GM18909 (cell line): ENCODE results near the gene DCC.

Source experiments
- ATAC-seq: cut with Tn5 transposase; IDR thresholded peaks from one replicate; pipeline ENCODE4 v1.9.1; 2021; ENCODE audit warnings: mild to moderate bottlenecking; ENCODE audit not compliant: unreplicated experiment, poor library complexity

The DCC gene

DNA sequence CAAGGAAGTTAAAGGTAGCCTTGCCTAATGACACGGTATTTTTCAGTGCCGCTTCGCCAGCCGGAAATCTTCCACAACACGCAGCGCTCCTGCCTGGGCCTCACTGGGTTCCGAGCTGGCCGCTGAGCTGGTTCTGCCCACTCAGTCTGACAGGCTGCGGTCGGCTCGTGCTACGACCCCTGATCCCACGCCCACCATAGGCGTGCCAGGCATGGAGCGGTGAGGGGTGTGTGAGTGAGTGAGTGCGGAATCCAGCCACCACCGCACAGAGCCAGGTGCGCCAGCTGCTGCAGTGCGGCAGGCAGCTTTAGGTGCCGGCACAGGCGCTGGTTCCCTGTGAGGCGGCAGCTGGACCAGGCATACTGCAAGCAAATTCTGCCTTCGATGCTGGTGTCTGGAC, 407.9 kb downstream of the DCC start:
- ATAC-seq = no peak

DNA sequence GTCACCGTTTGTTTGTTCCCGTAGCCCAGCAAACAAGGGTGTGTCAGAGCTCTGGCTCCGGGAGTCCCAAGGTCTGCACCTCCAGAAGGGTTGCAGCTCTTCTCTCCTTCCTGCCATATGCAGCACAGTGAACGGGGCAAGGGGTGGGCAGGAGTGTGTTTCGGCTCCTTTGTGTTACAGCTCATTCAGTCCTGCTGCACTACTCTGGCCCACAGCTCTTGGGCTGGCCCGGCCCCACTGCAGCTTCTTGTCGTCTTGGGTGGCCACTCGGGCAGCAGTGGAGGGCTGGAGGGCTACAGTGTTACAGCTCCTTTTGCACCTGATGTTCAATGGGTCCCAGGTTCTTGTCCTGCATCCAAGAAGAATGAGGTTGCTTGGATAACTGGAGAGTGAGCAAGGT, 408.3 kb downstream of the DCC start:
- no peak for ATAC-seq

DNA sequence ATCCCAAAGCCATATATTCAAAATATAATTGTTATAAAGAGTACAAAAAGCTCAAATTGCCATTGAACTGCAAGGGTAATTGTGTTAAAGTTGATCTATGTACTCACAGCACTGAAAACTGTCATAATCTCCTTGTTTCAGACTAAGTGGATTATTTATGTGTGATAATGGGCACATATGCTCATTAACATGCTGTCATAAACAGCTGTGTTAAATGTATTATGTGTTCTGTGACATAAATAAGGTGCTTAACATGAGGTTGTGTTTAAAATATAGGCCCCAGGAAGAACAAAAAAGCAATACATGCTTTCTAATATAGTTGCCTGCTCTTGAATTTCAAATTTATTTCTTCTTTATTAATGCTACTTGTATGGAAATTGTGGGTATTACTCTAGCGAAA, 409.5 kb downstream of the DCC start:
- ATAC-seq = no peak

DNA sequence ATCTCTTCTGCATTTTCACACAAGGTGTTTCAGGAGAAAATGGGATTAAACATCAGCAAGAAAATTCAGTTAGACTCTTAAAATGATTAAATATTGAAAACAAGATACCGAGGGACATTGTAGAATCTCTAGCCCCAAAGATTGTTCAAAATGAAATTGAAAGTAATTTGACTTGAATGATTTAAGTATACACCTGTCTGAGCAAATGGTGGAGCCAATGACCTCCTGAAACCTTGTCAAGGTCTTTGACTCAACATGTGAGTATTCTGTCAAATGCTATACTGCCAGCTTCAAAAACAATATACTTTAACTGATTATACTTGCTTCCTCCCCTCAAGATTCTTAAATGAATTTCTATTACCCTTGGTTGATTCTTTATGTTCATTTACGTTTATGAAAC, 411.0 kb downstream of the DCC start:
- ATAC-seq = no peak

DNA sequence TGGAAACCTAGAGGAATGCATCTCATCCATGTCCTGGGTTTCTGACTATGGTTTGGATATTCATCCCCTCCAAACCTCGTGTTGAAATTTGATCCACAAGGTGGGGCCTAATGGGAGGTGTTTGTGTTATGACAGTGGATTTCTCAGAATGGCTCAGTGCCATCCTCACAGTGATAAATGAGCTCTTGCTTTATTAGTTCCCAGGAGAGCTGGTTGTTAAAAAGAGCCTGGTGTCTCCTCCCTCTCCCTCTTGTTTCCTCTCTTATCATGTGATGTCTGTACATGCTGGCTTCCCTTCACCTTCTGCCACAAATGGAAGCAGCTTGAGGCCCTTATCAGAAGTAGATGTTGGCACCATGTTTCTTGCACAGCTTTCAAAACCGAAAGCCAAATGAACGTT, 424.3 kb downstream of the DCC start:
- no peak for ATAC-seq

DNA sequence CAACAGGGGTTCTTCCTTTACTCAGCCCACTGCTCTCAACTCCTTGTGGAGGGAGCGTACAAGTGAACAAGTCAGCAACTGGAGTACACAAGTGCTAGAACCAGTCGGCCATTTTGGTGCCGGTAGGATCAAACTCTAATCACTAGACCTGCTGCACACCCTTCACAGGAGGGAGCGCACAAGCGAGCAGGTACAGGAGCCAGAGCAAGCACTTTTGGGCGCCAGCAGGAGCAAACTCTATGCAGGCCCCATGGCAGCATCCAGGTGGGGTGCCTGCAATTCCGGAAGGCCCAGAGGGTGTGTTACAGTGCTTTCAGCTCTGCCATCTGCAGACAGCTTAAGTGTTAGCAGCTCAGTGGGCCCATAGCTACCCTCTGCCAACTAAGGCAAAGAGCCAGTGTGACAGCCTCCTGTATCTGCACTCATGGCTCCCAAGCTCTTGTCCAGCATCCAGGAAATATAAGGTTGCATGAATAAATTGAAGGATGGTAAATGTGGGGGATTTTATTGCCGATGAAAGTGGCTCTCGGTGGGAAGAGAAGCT, 426.1 kb downstream of the DCC start:
- no peak for ATAC-seq

DNA sequence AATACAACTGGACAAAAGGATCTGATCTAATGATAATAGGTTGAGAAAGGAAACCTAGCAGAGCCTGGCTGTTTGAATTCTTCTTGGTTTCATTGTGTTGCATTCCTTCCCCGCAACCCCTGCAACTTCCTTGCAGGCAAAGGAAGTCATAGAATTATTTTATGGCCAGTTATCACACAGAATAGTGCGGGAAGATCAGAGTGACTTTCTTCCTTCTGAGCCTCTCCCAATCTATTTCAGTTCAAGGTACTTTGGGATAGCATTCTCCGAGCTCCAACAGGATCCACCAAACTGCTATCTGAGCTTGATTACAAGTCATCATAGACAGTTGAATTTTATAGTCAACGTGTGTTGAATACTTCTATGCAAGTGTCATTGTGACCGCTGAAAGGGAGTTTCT, 441.1 kb downstream of the DCC start:
- ATAC-seq = no peak

DNA sequence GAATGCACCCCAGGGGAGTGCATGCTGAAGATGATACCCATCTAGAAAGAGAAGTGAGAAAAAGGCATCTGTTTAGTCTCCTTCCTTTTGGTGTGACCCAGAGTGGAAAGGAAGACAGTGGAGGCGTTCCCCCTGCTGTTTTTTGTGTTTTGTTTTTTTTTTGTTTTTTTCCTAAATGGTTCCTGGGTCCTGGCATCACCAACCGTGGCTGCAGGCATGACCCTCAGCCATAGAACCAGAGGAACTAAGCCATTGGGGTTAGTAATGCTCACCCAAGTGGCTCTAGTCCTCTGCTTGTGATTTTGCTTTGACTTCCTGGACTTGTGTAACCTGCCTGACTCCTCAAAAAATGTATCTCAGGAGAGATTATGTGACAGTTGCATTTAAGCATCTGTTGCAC, 451.3 kb downstream of the DCC start:
- no peak for ATAC-seq

DNA sequence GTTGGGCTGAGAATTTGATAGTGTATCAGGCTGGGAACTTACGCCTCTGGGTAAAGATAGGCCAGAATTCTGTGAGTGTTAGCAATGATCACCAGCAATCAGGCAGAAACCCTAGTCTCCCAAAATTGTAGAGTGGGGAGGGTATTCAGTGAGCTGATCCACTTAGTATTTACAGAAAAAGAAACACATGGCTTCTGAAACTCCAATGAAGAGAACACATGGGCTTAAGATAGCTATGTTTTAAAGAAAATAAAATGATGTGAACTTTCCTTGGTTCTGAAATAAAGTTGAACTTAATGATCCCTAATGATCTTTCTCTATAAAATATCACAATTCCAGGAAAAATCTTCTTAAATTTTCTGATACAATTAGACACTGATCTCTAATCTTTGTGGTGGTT, 472.8 kb downstream of the DCC start:
- ATAC-seq = no peak

DNA sequence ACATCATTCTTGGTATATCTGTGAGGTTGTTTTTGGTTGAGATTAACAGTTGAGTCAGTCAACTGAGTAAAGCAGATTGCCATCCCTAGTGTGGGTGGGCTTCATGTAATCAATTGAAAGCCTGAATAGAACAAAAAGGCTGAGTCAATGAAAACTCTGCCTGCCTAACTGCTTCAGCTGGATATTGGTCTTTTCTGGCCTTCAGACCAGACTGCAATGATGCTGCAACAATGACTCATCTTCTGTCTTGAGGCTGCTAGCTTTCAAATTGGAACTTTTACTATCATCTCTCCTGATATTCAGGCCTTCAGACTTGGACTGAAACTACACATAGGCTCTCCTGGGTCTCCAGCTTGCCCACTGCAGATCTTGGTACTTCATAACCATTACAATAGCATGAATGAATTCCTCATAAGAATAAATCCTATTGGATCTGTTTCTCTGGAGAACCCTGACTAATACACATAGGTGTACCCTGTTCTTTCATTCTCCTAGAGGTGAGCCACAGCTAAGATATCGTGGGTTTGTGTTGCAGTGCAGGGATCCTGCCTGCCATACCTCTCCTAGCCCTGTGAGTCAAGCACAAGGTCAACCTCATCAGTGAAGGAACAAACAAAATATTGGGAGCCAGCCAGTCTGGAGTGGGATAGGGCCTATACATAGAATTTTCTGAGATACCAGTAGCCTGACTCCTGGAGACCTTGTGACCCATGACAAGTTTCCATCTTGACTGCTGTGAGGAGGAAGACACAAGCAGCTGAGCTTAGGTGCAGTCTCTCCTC, 473.8 kb downstream of the DCC start:
- ATAC-seq = no peak

DNA sequence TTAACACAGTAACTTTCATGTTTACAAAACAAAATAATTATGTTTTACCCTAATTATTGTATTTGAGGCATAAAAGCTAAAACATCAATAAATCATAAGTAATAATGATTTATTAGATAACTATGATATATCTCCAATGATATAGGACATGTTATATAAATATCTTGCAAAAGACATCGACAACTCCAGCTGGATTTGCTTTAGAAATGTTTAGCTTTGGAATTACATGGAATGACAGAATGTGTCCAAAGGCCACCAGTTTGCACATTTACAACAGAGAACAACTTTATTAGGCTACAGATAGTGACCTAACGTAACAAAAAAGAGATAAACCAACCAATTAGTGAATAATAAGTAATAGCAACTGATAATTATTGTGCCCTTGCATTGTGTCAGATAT, 475.7 kb downstream of the DCC start:
- no peak for ATAC-seq

DNA sequence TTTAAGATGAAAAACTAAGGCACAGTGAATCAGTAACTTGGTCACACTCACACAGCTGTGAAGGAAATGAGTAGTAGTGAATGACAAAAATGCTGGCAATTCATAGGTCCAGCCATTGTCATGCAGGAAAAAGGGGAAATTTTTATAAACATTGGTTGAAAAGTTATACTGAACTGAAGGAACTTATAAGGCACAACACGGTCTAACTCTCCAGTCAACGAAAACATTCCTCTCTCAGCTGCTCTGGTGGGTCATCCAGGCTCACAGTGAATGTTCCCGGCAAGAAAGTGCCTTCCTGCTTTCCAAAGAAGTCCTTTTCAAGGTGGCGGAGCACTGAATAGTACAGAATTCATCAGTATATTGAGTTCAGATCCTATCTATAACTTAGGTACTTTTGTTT, 476.1 kb downstream of the DCC start:
- no peak for ATAC-seq

DNA sequence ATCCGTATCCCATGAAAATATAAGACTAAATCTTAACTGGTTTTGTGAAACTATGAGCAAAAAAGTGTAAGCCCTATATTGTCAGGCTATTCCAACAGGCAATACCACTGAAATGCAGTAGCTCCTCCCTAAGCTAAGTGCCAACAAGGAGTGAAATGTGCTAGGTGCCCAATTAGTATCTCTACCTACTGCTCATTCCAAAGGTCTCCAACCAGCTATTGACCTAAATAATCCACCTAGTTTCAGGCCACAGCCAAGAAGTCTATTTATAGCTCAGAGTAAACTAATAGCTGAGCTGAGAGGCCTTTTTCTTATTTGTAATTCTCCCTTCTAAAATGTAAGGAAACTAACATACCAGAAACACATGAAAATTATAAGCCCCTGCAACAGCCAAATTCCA, 482.2 kb downstream of the DCC start:
- no peak for ATAC-seq

DNA sequence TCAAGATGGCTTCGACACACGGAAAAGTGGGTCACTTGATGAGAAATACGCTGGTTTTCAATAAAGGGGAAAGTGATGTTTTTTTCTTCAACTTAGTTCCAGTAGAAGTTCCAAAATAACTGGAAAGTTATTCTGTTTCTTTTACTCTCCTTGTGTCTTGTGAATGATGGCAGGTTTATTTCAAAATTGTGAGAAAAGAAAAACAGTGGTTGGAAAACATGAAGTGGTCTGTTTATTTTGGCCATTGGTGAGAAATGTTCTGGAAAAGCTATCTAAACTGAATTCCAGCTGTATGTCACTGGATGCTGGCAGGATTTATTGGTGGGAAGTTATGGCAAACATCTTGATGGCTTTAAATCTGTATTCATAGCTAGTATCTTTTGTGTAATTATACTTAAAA, 484.1 kb downstream of the DCC start:
- no peak for ATAC-seq

DNA sequence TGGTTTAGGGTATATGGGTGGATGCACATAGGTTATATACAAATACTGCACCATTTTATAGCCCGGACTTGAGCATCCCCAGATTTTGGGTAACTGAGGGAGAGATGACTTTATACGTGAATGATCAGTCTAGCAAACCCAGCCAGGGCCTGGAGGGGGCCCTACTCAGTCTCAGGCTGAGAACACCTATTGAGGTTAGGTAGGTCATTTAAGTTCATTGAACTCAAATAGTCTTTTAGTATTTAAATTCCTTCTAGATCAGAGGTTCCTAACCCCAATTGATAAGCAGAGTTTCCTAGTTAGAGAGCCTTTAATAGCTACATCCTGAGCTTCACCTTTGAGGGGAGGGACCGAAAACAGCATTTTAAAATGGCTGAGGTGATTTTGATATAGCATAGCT, 487.0 kb downstream of the DCC start:
- ATAC-seq = no peak

DNA sequence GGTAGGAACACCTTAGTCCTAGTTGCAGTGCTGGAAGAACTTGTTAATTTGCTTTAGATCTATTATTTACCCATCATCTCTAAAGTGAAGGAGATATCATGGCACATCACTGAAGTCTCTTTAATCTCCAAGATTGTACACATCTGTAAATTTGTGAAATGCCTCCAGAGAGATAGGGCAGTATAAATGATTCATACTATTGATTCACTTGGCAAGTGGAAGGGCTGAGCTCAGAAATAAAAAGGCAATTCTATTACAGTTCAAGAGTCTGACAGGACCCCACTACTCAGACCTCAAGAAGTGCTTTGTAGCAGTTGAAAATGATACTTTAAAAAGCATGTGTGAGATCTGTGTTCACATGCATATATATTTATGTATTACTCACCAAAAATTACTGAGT, 489.3 kb downstream of the DCC start:
- no peak for ATAC-seq

DNA sequence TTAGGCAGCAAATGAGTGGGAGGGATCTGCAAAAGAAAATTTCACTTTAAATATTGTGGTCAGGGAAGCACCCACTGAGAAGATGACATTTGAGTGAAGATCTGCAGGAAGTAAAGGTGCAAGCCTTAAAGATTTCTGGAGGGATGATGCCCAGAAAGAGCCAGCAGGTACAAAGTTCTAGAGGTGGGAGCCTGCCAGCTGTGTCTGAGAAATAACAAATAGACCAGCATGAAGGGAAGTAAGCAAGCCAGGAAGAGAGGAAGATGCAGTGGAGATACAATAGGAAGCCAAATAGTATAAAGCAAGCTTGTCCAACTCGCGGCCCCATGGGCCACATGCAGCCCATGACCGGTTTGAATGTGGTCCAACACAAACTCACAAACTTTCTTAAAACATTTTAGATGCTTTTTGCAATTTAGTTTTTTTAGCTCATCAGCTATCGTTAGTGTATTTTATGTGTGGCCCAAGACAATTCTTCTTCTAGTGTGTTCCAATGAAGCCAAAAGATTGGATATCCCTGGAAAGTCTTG, 489.9 kb downstream of the DCC start:
- ATAC-seq = no peak

DNA sequence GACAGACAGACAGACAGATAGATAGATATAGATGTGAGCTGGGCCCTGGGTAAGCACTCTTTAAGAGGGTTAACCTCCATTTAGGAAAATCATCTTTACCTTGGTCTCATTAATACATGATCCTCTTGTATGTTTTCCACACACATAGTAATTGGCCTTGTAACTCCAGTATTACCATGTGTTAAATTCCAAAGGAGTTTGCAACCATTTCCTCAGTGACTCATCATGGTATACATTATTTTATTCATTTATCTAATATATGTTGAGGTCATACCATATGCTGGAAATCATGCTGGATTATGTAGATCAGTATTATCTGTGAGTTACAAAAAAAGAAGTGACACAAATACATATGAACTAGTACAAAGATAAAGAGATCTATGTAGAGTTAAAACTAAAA, 504.3 kb downstream of the DCC start:
- ATAC-seq = no peak

DNA sequence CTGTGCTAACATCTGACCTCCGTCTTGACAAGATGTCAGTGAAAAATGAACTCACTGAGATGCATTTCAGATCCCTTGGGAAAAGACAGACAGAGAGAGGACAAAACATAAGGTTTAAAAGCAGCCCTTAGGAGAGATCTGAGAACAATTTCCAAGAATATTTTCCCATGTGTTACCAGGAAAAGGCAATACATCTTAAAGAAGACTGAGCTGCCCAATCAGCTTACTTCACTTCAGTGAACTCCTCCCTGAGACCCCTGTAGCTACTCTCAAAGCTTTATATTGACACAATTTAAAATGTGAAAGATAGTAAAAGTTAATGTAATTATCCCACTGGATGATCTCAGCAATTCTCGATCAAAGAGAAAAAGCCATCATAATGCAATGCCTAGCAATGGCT, 505.0 kb downstream of the DCC start:
- ATAC-seq = no peak

DNA sequence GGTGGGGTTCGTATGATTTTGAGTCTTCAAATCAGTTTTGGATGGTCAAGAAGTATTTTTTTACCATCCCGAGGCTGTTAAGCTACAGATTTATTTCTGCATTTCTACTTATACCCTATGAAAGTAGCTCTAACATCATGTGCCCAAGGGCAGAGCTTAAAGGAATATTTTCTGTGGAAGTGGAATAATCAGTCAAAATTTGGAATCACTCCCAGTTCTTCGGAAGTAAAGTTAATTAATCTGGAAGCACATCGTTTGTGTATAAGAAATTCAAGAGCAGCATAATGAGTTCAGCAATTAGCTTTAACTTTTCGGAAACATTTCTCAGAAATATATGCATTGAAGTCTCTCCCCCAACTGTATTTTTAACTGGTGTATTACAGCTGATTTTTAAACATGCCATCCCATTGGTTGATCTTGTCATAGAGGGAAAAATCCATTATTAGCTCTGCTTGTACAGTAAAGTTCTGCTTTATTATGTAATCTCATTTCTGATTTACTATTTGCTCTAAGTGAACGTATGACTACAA, 510.1 kb downstream of the DCC start:
- no peak for ATAC-seq

DNA sequence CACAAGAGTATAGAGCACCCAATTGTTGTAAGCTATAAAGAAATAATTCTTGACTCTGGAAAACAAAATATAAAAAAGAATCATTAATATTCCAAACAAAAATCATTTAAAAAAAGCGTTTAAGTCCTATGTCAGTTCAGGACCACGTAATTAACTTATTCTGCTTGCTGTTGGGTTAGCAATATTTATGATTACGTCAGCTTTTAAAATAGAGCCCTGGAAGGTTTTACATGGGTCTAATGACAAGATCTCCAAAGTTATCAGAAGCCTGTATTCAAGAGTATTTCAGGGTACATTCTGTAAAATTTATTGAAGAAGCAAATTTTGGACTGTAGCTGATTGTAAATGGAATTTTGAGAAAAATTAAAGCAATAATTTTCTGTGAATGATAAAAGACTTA, 521.6 kb downstream of the DCC start:
- ATAC-seq = no peak

DNA sequence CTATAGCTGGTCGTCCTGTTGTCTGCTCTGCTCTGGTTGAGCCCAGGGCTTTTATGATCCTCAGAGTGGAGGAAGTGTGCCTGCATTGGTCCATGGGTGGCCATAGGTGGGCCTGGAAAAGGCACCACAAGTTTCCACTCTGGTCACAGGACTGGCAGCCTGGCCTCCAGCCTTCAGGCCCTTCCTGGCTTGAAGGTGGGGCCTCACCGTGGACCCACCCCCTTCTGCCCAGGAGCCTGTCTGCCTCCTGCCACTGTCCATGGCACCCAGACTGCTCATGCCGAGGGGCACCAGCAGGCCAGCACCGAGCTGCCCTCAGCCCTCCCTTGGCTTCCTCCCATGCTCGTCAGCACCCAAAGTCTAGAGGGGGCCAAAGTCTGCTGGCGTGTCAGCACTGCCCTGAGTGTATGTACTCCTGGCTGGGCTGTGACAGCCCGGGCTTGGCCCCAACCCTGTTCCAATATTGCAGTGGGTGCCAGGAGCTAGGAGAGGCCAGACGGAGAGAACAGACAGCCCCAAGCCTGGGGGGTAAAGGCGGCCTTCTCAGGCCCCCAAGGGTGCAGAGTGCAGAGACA, 529.4 kb downstream of the DCC start:
- ATAC-seq = no peak
